Measurements from ENCODE around the gene DMRT3.

Gene DMRT3

DNA sequence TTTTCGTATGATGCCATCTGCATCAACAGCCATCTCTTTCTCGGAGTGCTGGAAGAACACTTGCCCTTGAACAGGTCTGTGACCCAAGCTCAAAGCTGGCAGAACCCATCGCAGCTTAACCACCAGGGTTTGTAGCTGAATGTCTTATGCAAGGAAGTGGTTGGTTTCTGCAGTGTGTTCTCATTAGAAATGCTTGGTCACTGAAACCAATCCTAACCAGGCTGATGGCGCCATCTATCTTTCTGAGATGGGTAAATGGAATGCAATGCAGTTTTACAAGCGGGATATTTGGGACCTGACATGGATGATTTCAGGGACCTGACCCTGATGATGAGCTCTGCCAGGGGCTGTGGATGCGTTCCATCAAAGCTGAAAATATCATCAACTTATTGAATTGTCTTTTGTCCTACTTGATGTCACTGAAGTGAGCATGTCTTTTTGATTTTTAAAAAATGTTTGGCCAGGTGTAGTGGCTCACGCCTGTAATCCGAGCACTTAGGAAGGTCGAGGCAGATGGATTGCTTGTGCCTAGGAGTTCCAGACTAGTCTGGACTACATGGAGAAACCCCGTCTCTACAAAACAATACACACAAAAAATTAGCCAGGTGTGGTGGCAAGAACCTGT lies 28.7 kb downstream of the DMRT3 start:
- DNase-seq, result peak; percentile 31

DNA sequence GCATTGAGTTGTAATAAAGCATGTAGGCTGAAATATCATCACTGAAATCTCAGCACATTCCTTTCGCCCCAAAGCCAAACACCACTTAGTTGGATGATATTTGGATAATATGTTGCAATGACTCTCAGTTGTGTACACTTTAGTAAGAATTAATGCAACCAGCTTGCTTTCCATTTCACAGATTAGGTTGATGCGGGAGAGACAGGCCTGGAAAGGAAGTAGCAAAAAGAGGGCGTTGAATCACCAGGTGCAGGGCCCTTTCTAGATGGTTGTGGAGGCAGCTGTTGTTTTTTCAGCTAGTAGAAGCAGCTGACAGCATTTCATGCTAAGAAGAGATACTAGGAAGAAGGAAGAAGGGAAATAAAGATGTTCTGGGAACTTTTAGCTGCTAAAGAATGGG lies 30.9 kb downstream of the DMRT3 start:
- no peak for DNase-seq

DNA sequence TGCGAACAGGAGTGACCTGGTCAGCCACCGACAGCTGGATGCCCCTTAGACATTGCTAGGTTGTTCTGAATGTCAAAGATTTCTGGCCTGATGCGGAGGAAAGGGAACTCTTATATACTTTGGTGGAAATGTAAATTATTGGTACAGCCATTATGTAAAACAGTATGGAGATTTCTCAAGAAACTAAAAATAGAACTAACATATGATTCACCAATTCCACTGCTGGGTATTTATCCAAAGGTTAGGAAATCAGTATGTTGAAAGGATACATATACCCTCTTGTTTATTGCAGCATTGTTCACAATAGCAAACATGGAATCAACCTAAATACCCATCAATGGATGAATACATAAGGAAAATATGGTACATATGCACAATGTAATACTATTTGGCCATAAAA lies 31.8 kb downstream of the DMRT3 start:
- DNase-seq, result no peak

DNA sequence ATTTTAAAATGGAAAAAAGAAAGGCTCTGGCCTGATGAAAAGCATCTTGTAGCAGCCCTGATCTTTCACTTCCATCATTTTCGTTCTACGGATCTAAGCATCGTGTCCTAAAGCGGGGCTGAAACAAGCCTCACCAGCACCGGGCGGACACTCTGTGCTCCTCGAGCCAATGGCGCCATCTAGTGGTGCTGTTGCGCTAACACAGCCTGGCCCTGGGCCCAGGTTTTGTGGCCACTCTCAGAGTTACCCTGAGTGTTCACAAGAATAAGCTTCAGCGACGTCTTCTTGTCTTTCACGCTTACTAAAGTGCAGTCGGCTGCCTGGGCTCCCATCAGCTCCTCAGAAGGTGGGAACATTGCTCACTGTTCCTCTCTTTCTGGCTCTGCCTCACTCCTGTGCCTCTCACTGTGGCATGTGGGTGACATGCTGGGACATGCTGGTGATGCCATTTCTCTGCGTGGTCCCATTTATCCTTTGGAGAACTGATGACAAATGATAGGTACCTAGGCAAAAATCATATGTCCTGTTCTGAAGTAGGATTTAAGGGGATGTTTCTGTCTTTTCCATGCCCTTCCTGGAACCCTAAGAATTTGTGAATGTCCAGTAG lies 32.7 kb downstream of the DMRT3 start:
- peak; percentile 68 for DNase-seq

DNA sequence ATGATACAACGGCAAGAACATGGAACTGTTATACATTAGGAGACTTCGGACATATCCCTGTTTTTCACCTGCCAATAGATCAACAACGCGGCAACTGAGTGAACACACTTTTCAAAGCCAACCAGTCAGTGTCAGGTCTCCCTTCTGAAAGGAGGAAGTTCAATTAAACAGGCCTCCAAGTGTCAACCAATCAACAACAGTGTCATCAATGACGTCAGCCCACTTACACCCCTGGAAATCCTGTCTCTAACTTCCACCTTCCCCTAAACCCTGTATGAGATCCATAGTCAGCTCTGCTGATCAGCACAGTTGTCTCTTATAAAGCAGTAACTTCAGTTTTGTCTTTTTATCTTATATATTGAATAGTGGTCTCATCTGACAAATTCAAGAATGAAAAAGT lies 36.6 kb downstream of the DMRT3 start:
- no peak for DNase-seq

DNA sequence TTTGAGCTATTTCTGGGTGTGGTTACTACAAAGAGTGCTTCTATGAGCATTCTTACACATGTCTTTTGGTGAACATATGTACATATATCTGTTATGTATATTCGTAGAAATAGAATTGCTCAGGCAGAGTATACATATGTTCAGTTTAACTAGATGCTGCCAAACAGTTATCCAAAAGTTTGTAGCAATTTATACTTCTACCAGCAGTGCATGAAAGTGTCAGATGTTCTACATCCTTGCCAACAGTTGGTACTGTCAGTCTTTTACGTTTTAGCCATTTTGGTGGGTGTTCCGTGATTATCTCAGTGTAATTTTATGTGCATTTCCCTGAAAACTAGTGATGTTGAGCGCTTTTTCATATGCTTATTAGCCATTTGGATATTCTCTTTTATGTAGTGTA lies 37.8 kb downstream of the DMRT3 start:
- DNase-seq, result no peak

DNA sequence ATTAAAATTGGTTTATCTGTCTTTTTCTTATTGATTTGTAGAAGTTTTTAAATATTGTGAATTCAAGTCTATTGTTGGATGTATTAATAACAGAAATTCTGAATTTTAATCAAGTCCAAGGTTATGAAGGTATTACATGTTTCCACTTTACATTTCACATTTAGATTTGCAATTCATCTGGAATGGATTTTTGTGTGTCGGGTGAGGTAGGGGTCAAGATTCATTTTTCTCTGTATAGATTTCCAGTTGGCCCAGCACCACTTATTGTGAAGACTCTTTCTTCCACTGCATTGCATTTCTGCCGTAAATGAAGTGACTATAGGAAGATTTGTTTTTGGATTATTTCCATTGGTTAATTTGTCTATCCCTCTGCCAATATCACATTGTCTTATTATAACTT lies 38.2 kb downstream of the DMRT3 start:
- no peak for DNase-seq

DNA sequence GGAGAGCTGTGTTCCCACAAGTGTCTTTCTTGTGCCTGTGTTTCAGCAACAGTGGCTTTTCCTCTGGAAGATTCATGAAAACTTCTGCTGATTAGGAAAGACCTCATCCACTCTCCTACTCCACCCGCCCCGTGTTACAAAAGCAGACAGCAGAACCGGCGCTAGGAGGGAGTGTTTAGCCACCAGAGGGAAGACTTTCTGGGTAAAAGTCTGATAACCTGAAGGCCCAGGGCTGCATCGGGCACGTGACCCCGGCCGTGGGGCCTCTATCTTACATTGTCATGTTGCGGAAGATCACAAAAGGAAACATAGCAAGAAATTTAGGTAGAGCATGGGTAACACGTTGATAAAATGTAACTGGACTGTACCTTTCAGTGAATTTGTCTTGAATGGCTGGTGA lies 41.7 kb downstream of the DMRT3 start:
- peak; percentile 42 for DNase-seq

DNA sequence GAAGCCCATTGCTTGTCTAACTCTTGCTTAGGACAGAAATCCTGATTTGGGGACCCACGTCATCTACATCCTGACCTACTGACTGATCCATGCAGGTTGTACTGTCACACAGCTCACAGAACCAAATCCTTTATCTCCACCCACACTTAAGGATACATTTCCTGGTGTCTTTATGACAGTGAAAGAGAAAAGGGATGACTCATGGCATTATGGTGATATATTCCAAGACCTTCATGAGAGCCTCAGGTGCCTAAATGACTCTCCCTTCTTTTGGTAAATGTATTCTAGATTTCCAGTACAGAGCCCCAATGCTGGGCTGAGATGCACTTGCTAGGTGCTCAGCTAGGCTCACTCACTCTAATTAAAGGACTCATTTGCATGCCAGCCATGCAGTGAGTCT lies 47.7 kb downstream of the DMRT3 start:
- no peak for DNase-seq

DNA sequence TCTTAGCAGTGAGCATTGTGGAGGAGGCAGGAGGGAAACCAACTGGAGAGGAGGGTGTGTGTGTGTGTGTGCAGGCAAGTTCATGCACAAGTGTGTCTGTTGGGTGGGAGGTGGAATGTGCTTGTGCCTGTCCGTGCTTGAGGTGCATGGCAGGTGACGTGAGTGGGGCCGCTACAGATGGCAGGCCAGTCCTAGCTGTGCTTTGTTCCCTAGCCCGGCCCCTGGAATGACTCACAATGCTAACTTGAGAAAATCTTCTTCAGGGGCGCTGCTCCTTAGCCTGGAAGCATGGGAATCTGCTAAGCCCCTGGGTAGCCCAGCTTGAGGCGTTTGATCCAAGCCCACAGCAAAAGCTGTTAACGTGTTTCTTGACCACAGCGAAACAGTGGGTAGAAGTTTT lies 48.7 kb downstream of the DMRT3 start:
- peak; percentile 55 for DNase-seq

DNA sequence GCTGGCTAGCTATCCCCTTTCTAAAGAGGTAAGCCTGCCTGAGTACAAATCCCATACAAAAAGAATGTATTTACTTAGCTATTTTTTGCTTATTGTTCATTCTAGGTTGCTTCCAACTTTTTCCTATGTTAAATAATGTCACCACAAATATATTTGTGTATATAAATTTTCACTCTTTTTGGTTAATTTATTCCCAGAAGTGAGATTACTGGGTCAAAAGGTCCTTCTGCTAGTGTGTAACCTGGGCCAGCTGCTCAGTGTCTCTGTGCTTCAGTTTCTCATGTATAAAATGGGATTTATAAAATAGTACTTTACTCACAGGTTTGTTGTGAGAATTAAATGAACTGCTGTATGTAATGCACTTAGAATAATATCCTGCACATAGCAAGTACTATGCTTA lies 49.8 kb downstream of the DMRT3 start:
- DNase-seq, result no peak

DNA sequence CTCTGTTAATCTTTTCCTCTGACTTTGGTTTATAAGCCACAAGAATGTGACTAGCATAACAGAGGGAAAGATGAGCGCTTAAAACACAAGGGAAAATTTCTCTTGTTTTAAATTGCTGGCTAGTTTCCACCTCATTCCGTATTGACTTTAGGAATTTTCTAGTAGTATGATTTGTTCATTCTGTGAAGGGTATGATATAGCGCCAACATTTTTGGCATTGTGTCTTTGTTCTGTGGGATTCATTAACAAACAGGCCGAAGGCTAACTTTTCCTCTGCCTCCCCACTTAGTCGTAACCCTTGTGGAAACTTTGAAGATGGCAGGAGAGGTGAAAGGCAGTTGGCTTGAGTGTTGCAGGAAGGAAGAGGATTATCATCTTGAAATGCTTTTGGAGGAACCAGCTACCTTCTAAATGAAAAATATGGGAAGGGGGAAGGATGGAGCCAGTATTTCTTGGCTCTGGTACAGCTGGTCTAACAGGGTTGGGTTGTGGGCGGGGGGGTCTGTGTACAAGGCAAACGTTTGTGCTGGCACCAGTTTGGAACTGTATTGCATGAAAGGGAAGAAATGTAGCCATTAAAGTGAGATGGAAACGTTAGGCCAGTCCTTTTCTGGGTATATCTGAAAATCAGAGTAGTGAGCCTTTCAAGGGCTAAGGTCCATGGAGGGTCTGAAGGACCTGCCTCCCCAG lies 52.2 kb downstream of the DMRT3 start:
- DNase-seq, result no peak

DNA sequence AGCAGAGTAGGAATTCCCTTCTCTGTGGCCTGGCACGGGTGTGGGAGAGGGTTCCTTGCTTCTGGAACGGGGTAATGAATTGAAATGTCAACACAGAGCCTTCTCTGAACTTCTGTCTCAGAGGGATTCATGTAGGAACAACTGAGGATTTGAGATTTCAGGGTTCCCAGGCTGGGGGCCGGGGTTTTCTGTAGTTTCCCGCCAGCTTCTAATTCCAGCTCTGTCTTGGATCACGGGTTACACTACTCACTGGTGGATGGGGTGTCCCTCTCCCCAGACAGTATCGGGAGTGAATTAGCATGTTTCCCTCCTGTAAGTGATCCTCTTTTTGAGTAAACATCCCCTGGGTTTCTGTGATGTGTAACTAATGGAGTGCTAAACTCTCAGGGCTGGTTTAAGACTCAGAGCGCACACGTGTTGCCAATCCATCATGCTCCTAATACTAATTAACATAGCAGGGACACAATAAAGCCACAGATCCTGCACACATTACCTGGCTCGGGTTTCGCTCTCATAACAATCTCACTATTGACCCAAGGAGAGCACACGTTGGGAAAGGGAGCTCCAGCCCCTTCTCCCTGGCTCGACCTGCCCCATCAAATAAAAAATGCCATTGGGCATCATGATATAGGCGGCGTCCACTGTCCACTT lies 55.6 kb downstream of the DMRT3 start:
- DNase-seq, result peak; percentile 61

DNA sequence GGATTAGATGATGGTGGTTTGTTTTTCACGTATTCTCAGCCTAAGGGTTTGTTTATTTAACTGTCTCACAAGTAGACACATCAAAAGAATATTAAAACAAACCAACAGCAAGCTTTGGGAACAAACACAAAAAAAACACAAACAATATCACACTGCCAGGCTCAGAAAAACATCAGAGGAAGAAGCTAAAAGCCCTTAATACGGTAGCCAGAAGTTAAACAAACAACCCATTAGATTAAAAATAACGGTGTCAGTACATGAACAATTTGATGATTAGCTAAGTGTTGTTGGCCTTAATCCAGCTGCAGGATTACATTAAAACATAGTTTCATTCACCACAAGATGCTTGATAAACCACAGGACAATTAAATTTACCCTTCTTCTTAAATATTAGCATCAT lies 57.8 kb downstream of the DMRT3 start:
- DNase-seq, result no peak

DNA sequence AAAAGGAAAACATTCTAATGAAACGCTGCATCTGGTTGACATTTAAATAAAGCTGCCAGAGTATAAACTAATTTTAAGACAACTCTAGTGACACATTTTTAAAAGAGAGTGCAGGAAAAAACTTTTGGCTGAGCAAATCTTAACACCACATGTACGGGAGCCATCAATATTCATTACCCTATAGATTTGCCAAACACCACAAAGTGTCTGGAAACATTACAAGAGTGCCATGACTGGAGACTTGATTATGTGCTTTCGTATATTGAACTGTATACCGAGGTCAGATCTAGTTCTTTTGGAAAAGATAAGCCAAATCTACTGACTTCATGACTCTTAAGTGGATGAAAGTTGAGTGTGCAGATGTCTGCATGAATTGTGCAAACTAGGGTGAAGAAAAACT lies 63.1 kb downstream of the DMRT3 start:
- DNase-seq, result no peak
